GM23248 (cell line): ENCODE results near the gene NME4.

ENCODE experiments used
- EZH2 ChIP-seq: fragments of 200-600 bp; sonication (generic); IDR thresholded peaks from 2 replicates; pipeline ENCODE4 v1.6.1; 2018; ENCODE audit warnings: antibody characterized with exemption, mild to moderate bottlenecking; ENCODE audit not compliant: insufficient read depth, poor library complexity, severe bottlenecking
- EZH2phosphoT487 ChIP-seq: fragments of 200-600 bp; sonication (generic); IDR thresholded peaks from 2 replicates; pipeline ENCODE4 v1.6.1; 2018; ENCODE audit warnings: antibody characterized with exemption, moderate library complexity, mild to moderate bottlenecking, low read depth; ENCODE audit not compliant: insufficient read depth

DNA sequence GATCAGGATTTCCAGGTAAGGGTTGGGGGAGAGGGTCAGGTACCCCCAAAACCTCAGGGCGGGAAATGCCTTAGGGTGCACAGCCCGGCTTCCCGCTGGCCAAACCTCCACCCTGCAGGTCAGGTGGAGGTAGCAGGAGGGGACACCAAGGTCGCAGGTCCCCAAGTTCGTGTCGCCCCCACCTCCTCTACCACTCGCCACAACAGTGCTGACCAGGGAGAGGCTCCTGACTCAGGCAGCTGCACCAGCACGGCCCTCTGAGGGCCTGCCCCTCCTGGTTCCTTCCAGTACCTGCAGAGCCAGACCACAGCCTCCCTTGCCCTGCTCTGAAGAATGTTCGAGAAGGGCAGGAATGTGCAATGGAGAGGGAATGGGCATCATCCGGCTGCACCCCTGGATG is 30.5 kb upstream of the NME4 start:
- TF ChIP-seq EZH2 (no peak), EZH2phosphoT487 (no peak)
